ELF-1 (cell line): ENCODE data around the gene FIP1L1.
"Not testable (repeated sequence)": the region's sequence is repeated elsewhere in the genome, so short reads cannot be mapped to it uniquely, and the experiment has no call there.

Experiments
- DNase-seq: peaks from one replicate; pipeline ENCODE4 v3.0.0-alpha.2; 2016; ENCODE audit warnings: low read depth, low spot score

FIP1L1 gene

DNA sequence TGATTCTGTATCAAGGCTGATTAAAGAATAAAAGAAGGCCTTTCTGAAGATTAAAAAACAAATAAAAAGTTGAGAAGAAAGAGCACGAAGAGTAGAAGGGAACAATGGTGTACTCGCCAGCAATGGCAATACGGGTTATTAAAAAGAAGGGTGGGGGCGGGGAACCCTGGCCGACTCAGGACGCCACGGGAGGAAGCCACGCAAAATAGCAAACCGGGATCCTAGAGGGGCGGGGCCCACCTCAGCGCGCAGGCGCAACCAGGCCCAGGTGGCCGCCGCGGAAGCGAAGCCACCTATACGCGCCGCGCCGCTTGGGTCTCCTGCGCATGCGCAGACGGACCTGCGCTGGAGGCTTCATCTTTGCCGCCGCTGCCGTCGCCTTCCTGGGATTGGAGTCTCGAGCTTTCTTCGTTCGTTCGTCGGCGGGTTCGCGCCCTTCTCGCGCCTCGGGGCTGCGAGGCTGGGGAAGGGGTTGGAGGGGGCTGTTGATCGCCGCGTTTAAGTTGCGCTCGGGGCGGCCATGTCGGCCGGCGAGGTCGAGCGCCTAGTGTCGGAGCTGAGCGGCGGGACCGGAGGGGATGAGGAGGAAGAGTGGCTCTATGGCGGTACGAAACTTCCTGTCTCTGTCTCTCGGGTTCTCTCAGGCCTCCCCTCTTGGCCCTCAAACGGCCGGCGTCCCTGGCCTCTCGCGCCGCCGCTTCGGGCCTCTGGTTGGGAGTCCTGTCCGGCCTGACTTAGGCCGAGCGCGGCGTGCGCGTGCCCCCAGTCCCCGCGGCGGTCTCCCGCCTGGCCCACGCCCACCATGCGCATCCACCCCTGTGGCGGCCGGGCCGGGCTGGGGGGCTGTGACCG, at the start of gene FIP1L1:
TSS of gene FIP1L1 (plus strand) at position 323 of the 852 bp plus-strand sequence. CDS start at position 521, 198 bp downstream.
- peak; percentile 94 for DNase-seq

GRCh38 chr4:53334916-53335315, 42.5 kb upstream of the FIP1L1 start:
- not testable (repeated sequence) for DNase-seq

DNA sequence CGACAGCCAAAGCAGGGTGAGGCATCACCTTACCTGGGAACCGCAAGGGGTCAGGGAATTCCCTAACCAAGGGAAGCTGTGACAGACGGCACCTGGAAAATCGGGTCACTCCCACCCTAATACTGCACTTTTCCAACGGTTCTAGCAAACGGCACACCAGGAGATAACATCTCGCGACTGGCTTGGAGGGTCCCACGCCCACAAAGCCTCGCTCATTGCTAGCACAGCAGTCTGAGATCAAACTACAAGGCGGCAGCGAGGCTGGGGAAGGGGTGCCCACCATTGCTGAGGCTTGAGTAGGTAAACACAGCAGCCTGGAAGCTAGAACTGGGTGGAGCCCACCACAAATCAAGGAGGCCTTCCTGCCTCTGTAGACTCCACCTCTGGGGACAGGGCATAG, 37.3 kb upstream of the FIP1L1 start:
- DNase-seq: not testable (repeated sequence)

DNA sequence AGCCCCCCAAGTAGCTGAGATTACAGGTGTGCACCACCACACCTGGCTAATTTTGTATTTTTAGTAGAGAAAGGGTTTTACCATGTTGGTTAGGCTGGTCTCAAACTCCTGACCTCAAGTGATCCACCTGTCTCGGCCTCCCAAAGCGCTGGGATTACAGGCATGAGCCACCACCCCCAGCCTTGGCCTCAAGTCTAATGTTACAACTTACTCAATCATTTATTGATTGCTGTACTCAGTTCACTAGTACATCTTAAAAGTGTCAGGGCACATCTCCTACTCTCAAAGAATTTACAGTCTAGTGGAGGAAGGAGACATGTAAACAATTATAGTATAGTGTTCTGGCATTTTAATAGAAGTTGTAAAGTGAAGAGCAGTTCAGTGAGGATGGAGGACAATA, 31.0 kb upstream of the FIP1L1 start:
- not testable (repeated sequence) for DNase-seq

DNA sequence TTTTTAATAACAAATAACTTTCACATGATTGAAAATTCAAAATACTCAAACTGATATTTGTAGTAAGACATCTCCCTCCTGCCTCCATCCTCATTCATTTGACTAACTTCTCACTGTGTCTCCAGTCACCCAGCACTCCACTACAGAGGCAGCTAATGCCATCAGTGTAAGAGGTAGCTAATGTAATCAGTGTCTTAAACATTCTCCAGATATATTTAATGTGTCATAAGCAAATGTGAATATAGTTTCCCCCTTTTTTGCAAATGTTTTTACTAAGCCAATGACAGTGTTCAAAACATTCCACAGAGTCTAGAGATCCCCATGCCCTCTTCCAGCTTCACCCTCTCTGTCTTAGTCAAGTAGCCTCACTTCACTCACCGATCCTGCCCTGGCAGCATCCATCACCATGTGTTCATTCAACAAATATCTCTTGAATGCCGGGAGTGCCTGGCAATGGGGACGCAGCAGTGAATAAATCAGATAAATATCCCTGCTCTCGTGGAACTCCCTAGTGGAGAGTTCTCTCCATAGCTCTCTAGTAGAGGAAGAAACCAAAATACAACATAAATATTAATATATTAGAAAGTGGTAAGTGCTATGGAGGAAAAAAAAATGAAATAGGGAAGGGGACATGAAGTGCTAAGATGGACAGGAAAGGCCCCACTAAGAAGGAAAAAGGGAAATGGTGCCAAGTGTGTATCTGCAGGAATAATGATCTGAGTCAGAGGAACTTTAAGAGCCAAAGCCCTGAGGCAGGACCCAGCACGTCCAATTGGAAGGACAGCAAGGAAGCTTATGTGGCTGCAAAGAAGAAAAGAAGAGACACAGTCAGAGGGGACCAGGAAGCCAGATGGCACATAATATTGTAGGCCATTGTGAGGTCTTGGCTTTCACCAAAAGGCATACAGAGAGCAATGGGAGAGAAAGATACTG, 30.3 kb upstream of the FIP1L1 start:
- no peak for DNase-seq

DNA sequence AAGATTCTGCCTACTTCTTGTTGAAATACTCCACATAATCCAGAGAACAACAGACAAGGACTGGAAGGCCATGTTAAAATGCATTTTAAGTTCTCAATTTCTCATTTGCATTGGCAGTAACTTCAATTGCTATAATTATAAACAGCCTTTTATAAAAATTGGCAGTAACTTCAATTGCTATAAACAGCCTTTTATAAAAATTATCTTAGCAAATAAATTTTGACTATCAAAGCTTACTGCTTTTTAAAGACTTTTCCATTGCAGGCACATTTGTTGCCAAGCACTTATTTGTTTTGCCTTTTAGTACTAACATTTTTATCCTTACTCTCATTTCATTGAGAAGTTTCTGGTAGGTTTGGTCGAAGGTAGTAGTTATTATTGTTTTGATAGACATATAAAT, 29.4 kb upstream of the FIP1L1 start:
- DNase-seq: no peak

GRCh38 chr4:53349091-53349491, 28.4 kb upstream of the FIP1L1 start:
- DNase-seq: no peak

GRCh38 chr4:53354012-53354722, 23.3 kb upstream of the FIP1L1 start:
- no peak for DNase-seq

GRCh38 chr4:53355930-53356521, 21.4 kb upstream of the FIP1L1 start:
- no peak for DNase-seq

GRCh38 chr4:53361451-53361850, 16.0 kb upstream of the FIP1L1 start:
- DNase-seq: no peak

GRCh38 chr4:53362093-53362492, 15.3 kb upstream of the FIP1L1 start:
- DNase-seq: no peak

GRCh38 chr4:53364624-53365023, 12.8 kb upstream of the FIP1L1 start:
- no peak for DNase-seq

GRCh38 chr4:53365121-53365485, 12.3 kb upstream of the FIP1L1 start:
- no peak for DNase-seq

DNA sequence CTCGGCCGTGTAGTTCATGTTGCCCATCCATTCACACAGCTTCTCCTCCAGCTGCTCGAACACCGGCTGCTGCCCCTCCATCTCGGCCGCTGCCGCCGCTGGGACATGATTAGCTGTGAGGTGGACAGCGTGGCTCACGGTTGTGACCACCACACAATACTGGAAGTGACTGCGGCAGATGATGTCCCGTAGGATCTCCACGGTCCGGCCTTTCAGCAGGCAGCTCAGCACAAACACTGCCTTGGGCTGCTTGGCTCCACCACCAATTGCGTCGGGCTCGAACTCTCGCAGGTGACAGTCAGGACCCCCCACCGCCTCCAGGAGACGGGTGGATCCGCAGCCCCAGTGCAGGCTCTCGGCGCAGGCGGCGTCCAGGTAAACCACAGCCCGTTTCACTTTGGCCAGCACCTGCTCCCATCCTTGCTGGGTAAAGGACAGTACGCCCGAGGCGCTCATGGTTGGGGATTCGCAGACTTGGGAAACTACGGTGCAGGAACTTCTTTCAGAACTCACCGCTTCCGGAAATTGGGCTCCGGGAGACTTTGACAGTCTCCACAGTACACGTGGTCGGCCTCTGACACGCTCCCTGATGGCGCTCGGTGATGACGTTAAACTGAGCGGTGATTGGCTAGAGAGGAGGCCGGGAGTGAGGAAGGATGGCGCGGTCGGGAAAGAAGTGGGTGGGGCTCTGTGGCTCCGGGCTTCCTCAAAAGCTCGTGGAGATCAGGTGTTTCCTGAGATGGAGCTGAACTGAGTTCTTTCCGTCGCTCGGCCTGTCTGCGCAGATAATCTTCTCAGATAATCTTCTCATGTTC, 11.7 kb upstream of the FIP1L1 start, which contains the start of gene SCFD2:
TSS of gene SCFD2 (minus strand) at position 576 of the 815 bp plus-strand sequence.
- DNase-seq: peak; percentile 99

DNA sequence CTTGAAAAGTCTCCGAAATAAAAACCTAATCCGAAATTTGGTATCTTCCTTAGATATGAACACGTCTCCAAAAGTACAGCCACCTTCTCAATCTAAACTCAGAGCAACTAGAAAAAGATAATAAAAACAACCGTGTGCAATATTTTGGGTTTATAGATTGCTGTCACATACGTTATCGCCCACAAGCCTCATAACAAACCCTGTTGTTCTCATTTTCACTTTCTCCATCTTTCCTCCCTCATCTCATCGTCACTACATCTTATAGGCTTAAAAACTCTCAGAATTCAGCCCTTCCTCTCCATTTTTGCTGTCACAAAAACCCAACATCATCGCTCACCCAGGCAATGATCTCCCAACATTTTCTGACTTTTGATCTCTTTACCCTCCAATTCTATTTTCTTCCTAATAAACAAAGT, 11.1 kb upstream of the FIP1L1 start:
- DNase-seq: no peak

- DNase-seq: no peak
These were observed 9.7 kb upstream of the FIP1L1 start for GRCh38 chr4:53367721-53368120.

DNA sequence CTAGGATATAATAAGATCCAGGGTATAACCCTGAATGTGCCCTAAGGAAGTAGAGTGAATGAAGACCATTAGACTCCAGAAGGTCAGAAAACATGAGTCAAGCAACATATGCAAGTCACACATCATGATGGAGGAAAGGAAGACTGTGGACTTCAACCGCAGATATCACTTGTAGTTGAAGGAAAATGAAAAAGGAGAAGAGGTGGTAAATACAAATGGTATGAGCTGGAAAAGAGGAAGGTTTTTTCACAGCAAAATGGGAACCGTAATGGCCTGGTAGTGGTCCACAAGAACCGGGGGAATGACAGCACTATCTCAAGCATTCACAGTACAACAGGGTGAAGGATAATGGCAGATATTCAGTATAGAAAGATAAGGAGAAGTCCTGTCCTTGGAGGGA, 6.4 kb upstream of the FIP1L1 start:
- DNase-seq: no peak

DNA sequence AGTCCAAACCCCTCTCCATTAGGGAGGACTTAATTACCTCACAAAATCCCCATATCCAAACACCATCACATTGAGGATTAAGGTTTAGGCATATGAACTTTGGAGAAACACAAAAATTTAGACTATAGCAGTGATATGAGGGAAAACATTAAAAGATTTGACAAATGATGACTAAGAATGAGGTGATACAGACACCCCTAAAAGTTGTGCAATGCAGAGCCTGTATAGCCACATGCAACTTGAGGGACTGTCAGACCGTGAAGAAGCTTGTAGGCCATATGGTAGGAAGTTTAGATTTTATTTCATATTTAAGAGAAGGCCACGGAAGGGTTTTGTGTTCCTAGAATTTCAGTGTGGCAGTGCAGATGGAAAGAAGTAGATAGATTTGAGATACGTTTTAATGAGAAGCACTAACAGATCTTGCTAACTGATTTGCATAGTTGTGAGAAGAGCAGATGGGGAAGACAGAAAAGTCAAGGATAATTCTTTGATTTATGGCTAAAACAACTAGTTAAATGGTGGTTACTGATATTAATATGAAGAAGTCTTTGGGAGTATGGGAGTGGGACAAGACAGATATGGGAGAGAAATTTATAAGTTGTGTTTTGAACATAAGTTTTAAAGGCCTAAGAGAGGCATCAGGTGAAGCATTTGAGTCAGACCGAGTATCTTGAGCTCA, 5.5 kb upstream of the FIP1L1 start:
- DNase-seq: no peak

DNA sequence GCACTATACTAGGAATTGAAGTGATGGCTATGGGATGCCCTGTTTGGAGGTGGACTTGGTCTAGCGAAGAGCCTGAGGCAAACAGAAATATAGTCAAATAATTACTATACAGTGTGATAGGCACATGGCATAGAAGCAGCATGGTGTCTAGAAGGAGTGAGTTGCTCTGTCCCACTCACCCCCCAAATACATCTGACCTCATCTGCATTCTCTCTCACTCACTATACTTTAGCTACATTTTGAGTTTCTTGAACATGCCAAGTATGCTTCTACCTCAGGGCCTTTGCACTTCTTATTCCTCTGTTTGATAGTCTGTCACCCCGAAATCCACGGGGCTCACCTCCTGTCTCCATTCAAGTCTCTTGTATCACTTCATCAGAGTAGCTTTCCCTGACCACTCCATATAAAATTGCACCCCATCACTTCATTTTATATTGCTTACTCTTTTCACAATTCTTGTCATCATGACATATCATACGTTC, 2.6 kb upstream of the FIP1L1 start:
- no peak for DNase-seq

- DNase-seq: no peak
These were observed 541 bp upstream of the FIP1L1 start for GRCh38 chr4:53376900-53377299.
